Subcutaneous adipose tissue (tissue), 4 donors: ENCODE results near the gene MRPS6. TPM values are rescaled to one million over a fixed set of nuclear protein-coding genes. Genes with fewer than 3 reads are reported as not detected.

Experiments used
- CTCF ChIP-seq: fragments of 450-650 bp; IDR thresholded peaks from one replicate; pipeline ENCODE4 v1.5.1; 2016; ENCODE audit warnings: low read depth, mild to moderate bottlenecking, control low read depth, antibody characterized with exemption, moderate library complexity
- total RNA-seq, 4 donors: library from RNA; depleted of rRNA; stranded (reverse); fragments of >200 nt; gene quantifications; one replicate each; pipeline ENCODE4 v1.1.0, GENCODE V29; 2016

The MRPS6 gene
- total RNA-seq, 4 donors from 2014 or later: 32.8 to 88.1 (median 68.5) TPM

DNA sequence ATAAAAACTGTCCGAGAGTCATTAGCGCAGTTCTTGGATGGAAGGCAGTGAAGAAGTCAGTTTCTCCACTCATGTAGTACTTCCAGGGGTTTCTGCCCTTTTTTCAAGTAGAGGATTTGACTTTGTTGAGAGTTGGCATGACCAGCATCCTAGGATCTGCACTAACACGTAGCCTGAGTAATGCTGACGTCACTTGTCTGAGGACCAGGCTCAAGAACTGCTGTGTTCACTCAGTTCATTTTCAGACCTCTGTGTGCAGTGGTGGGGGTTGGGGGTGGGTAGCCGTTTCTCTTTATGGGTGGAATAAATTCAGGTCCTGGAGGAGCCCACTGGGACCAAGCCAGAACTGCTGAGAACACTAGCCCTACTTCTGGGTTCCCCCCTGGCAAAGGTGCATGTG lies 53.3 kb downstream of the MRPS6 start:
- no peak for TF ChIP-seq CTCF

DNA sequence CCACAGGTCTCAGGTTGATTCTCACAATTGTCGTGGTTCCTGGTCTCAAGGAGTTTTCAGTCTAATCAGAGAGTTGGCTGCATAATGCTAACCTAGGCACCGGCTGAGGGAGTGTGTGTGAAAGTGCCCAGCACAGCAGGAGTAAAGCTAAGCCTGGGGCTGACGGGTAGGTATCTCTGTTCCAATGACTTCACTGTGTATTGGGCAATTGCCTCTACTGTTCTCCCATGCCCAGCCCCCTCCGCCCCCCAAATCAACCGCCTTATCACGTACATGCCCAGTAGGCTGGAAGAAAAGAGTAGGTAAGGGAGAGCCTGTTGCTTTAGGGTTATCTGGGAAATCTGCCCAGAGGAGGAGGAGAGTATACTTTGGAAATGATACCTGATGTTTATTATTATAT lies 54.7 kb downstream of the MRPS6 start:
- no peak for TF ChIP-seq CTCF

GRCh38 chr21:34128674-34129038 lies 55.3 kb downstream of the MRPS6 start:
- TF ChIP-seq CTCF: no peak

- TF ChIP-seq CTCF: no peak
These were observed 55.9 kb downstream of the MRPS6 start for GRCh38 chr21:34129039-34129891.

GRCh38 chr21:34129901-34130715 lies 56.7 kb downstream of the MRPS6 start:
- no peak for TF ChIP-seq CTCF

DNA sequence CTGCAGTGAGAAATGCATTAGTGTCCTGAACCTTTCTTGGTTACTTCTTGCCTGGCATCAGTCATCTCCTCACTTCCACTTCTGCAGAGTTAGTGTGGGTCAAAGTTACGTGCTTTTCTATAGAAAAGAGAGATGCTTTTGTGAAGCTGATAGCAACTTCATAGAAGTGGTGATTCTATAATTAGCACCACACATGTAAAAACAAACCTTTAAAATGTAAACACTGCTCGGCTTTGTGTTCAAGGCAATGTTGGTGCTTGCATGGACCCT lies 57.3 kb downstream of the MRPS6 start:
- no peak for TF ChIP-seq CTCF

GRCh38 chr21:34131586-34131985 lies 58.2 kb downstream of the MRPS6 start:
- no peak for TF ChIP-seq CTCF
